ENCODE measurements around the gene GNG8. TPM values are rescaled to one million over a fixed set of nuclear protein-coding genes. Genes with fewer than 3 reads are reported as not detected.
"Not testable (repeated sequence)": the region's sequence is repeated elsewhere in the genome, so short reads cannot be mapped to it uniquely, and the experiment has no call there.

GNG8 gene
- total RNA-seq, 1 donor from 2014 or later: not detected

DNA sequence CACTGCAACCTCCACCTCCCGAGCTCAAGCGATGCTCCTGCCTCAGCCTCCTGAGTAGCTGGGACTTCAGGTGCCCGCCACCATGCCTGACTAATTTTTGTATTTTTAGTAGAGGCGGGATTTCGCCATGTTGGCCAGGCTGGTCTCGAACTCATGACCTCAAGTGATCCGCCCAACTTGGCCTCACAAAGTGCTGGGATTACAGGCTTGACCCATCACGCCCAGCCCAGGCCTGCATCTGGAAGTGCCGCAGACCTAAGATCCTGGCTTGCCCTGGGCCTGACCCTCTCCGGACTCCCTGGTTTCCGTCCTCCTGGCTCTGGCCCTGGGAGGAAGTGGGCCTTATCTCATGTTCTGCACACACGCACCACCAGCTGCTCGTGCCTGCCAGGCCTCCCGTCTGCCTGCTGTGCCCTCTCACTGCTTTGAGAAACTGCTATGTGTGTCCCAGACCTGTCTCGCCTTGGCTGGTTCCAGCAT, 6.4 kb downstream of the GNG8 start:
- H3K36me3 Mint-ChIP-seq (ENCODE audit: low read depth, unreplicated experiment): no peaks in the 10 kb centered on the region
- DNase-seq (ENCODE audit: low read depth) (no peak), FAIRE-seq (no peak)
- Histone ChIP-seq H3K27ac (ENCODE audit: low read depth, low read length) (no peak overlapping the region), H3K4me1 (ENCODE audit: insufficient read depth, low read length) (peaks cover 23% of the 10 kb centered on the region), H3K9me3 (ENCODE audit: insufficient read depth, low read depth, low read length) (no peaks in the 10 kb centered on the region), H3K4me2 (ENCODE audit: low read length) (no peak overlapping the region), H4K20me1 (ENCODE audit: insufficient read depth, low read length) (no peaks in the 10 kb centered on the region), H3K79me2 (ENCODE audit: insufficient read depth, low read length) (no peaks in the 10 kb centered on the region), H3K9ac (ENCODE audit: low read length) (no peak overlapping the region), H3K27me3 (ENCODE audit: insufficient read depth, low read length) (no peaks in the 10 kb centered on the region), H2AFZ (ENCODE audit: low read depth, low read length) (no peak overlapping the region), H3K4me3 (ENCODE audit: insufficient read depth, low read depth, low read length) (no peak overlapping the region), H3K36me3 (ENCODE audit: insufficient read depth, low read length) (no peaks in the 10 kb centered on the region)
- H3K4me3 Mint-ChIP-seq (ENCODE audit: unreplicated experiment): no peak overlapping the region
- H3K4me1 Mint-ChIP-seq (ENCODE audit: low read depth, unreplicated experiment): peaks cover 18% of the 10 kb centered on the region
- no peak for TF ChIP-seq EZH2 (IDR thresholded peaks at IDR 0.05; ENCODE audit: insufficient read depth, low read length)
- TF ChIP-seq, protein P1, sequence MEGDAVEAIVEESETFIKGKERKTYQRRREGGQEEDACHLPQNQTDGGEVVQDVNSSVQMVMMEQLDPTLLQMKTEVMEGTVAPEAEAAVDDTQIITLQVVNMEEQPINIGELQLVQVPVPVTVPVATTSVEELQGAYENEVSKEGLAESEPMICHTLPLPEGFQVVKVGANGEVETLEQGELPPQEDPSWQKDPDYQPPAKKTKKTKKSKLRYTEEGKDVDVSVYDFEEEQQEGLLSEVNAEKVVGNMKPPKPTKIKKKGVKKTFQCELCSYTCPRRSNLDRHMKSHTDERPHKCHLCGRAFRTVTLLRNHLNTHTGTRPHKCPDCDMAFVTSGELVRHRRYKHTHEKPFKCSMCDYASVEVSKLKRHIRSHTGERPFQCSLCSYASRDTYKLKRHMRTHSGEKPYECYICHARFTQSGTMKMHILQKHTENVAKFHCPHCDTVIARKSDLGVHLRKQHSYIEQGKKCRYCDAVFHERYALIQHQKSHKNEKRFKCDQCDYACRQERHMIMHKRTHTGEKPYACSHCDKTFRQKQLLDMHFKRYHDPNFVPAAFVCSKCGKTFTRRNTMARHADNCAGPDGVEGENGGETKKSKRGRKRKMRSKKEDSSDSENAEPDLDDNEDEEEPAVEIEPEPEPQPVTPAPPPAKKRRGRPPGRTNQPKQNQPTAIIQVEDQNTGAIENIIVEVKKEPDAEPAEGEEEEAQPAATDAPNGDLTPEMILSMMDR (IDR thresholded peaks at IDR 0.05; ENCODE audit: insufficient read depth, low read depth, low read length): no peak
- H3K27me3 Mint-ChIP-seq (ENCODE audit: low read depth, unreplicated experiment): peaks cover 5% of the 10 kb centered on the region
- no peak overlapping the region for H3K27ac Mint-ChIP-seq (ENCODE audit: unreplicated experiment)
- peaks cover 2% of the 10 kb centered on the region for H3K9me3 Mint-ChIP-seq (ENCODE audit: unreplicated experiment)

DNA sequence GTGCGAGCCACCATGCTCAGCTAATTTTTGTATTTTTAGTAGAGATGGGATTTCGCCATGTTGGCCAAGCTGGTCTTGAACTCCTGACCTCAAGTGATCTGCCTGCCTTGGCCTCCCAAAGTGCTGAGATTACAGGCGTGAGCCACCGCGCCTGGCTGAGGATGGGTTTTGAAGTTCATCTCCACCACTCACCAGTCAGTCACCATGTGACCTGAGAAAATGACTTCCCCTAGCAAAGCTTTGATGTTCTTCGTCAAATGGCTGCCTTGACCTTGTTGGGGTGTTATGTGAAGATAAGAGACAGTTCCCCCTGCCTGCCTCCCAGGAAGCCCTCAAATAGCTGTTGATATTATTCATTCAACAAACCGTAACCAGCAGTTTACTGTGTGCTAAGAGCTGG, 7.0 kb downstream of the GNG8 start:
- H4K20me1 ChIP-seq (ENCODE audit: insufficient read depth, low read length); FAIRE-seq; H3K36me3 Mint-ChIP-seq (ENCODE audit: low read depth, unreplicated experiment); H3K27me3 Mint-ChIP-seq (ENCODE audit: low read depth, unreplicated experiment); H2AFZ ChIP-seq (ENCODE audit: low read depth, low read length); H3K9me3 Mint-ChIP-seq (ENCODE audit: unreplicated experiment); H3K9ac ChIP-seq (ENCODE audit: low read length); DNase-seq (ENCODE audit: low read depth); H3K9me3 ChIP-seq (ENCODE audit: insufficient read depth, low read depth, low read length); H3K27ac Mint-ChIP-seq (ENCODE audit: unreplicated experiment); H3K4me2 ChIP-seq (ENCODE audit: low read length); H3K27ac ChIP-seq (ENCODE audit: low read depth, low read length); H3K4me3 ChIP-seq (ENCODE audit: insufficient read depth, low read depth, low read length); H3K36me3 ChIP-seq (ENCODE audit: insufficient read depth, low read length); H3K4me3 Mint-ChIP-seq (ENCODE audit: unreplicated experiment); H3K79me2 ChIP-seq (ENCODE audit: insufficient read depth, low read length); H3K27me3 ChIP-seq (ENCODE audit: insufficient read depth, low read length): not testable (repeated sequence)
- H3K4me1 Mint-ChIP-seq (ENCODE audit: low read depth, unreplicated experiment): peaks cover 18% of the 10 kb centered on the region
- H3K4me1 ChIP-seq (ENCODE audit: insufficient read depth, low read length): peaks cover 22% of the 10 kb centered on the region

DNA sequence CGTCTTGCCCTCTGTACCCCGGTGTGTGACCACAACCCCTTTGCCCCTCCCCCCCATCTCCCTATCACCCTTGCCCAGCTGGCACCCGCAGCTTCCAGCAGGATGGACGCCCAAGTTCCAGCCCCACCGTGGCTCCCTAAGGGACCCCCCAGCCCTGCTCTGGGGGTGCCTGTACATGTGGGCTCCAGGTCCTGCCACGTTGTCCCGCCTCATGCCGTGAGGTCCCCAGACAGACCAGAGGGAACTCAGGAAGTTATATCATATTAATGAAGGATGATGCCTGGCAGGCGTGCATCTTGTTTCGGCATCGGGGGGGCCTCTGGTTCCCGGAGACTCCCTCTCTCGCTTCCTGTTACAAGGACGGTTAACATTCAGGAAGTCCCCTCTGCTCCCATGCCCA, 9.6 kb downstream of the GNG8 start:
- Histone ChIP-seq H3K4me3 (ENCODE audit: insufficient read depth, low read depth, low read length) (no peak overlapping the region), H4K20me1 (ENCODE audit: insufficient read depth, low read length) (no peaks in the 10 kb centered on the region), H3K27me3 (ENCODE audit: insufficient read depth, low read length) (no peaks in the 10 kb centered on the region), H3K4me1 (ENCODE audit: insufficient read depth, low read length) (peaks cover 17% of the 10 kb centered on the region), H3K36me3 (ENCODE audit: insufficient read depth, low read length) (no peaks in the 10 kb centered on the region), H3K4me2 (ENCODE audit: low read length) (no peak overlapping the region), H3K79me2 (ENCODE audit: insufficient read depth, low read length) (no peaks in the 10 kb centered on the region), H2AFZ (ENCODE audit: low read depth, low read length) (no peak overlapping the region), H3K27ac (ENCODE audit: low read depth, low read length) (no peak overlapping the region), H3K9ac (ENCODE audit: low read length) (no peak overlapping the region), H3K9me3 (ENCODE audit: insufficient read depth, low read depth, low read length) (no peaks in the 10 kb centered on the region)
- Mint-ChIP-seq H3K36me3 (ENCODE audit: low read depth, unreplicated experiment) (no peaks in the 10 kb centered on the region), H3K27ac (ENCODE audit: unreplicated experiment) (no peak overlapping the region), H3K9me3 (ENCODE audit: unreplicated experiment) (no peaks in the 10 kb centered on the region), H3K27me3 (ENCODE audit: low read depth, unreplicated experiment) (peaks cover 2% of the 10 kb centered on the region), H3K4me3 (ENCODE audit: unreplicated experiment) (no peak overlapping the region), H3K4me1 (ENCODE audit: low read depth, unreplicated experiment) (peaks cover 8% of the 10 kb centered on the region)
- no peak for FAIRE-seq
- TF ChIP-seq, protein P1 (IDR thresholded peaks at IDR 0.05; ENCODE audit: insufficient read depth, low read depth, low read length): no peak
- TF ChIP-seq EZH2 (IDR thresholded peaks at IDR 0.05; ENCODE audit: insufficient read depth, low read length): no peak
- no peak for DNase-seq (ENCODE audit: low read depth)
